PC-9 (cell line): Measurements from ENCODE around the gene MPP2. TPM values are rescaled to one million over a fixed set of nuclear protein-coding genes. Genes with fewer than 3 reads are reported as not detected.

Experiments used
- BruUV-seq: library from RNA; stranded (reverse); fragments of 400-500 nt; replicated peaks from 2 replicates; lab custom pipeline; 2021; lab: Mats Ljungman, UMichigan
- CTCF ChIA-PET: fragments of 300-600 bp; sonication (Branson Sonifier 250); formaldehyde crosslinking; loops from one replicate; lab custom pipeline; 2022; ENCODE audit warnings: antibody characterized with exemption; lab: Charles Lee
- POLR2A ChIA-PET: fragments of 300-600 bp; sonication (Branson Sonifier 250); formaldehyde crosslinking; loops from one replicate; lab custom pipeline; 2022; ENCODE audit warnings: antibody characterized with exemption; ENCODE audit not compliant: unreplicated experiment; lab: Charles Lee
- DNase-seq, 2 experiments: peaks; one replicate each; pipeline versions ENCODE4 v3.0.0 to v3.0.0-alpha.2; 2015 to 2022; ENCODE audit warnings: mixed read lengths in 1 of 2
- H2AFZ ChIP-seq: fragments of 200-600 bp; sonication (generic); 2 replicates; pipeline ENCODE4 v1.8.1; 2017; ENCODE audit warnings: antibody characterized with exemption
- H3F3A ChIP-seq: fragments of 200-600 bp; sonication (generic); 2 replicates; pipeline ENCODE4 v1.8.1; 2017; ENCODE audit warnings: antibody characterized with exemption, mild to moderate bottlenecking, low read depth; ENCODE audit not compliant: insufficient read depth
- H3K27ac ChIP-seq: fragments of 200-600 bp; sonication (generic); 2 replicates; pipeline ENCODE4 v1.6.1; 2016; ENCODE audit warnings: mixed run types
- H3K27me3 ChIP-seq: fragments of 200-600 bp; sonication (generic); 2 replicates; pipeline ENCODE4 v1.6.1; 2016; ENCODE audit warnings: low read depth, mixed run types; ENCODE audit not compliant: insufficient read depth
- H3K36me3 ChIP-seq: fragments of 200-600 bp; sonication (generic); 2 replicates; pipeline ENCODE4 v1.6.1; 2016; ENCODE audit warnings: low read depth, mixed run types
- H3K4me1 ChIP-seq: fragments of 200-600 bp; sonication (generic); replicated peaks from 2 replicates; pipeline ENCODE4 v1.6.1; 2016; ENCODE audit warnings: mixed run types; ENCODE audit not compliant: insufficient read depth
- H3K4me2 ChIP-seq: fragments of 200-600 bp; sonication (generic); 2 replicates; pipeline ENCODE4 v1.6.1; 2017; ENCODE audit warnings: mixed run types
- H3K4me3 ChIP-seq: fragments of 200-600 bp; sonication (generic); 2 replicates; pipeline ENCODE4 v1.6.1; 2016; ENCODE audit warnings: mixed run types
- H3K79me2 ChIP-seq: fragments of 200-600 bp; sonication (generic); 2 replicates; pipeline ENCODE4 v1.6.1; 2017; ENCODE audit warnings: low read depth, mixed run types
- H3K9me2 ChIP-seq: fragments of 200-600 bp; sonication (generic); 2 replicates; pipeline ENCODE4 v1.8.1; 2017; ENCODE audit warnings: mild to moderate bottlenecking; ENCODE audit not compliant: insufficient read depth
- H3K9me3 ChIP-seq: fragments of 200-600 bp; sonication (generic); 2 replicates; pipeline ENCODE4 v1.8.1; 2016; ENCODE audit warnings: low read depth; ENCODE audit not compliant: insufficient read depth
- H4K20me1 ChIP-seq: fragments of 200-600 bp; sonication (generic); 2 replicates; pipeline ENCODE4 v1.8.1; 2017; ENCODE audit not compliant: insufficient read depth
- CTCF ChIP-seq: fragments of 200-600 bp; sonication (generic); conservative IDR thresholded peaks from 2 replicates; pipeline ENCODE4 v1.6.1; 2017; ENCODE audit warnings: mixed run types, antibody characterized with exemption, mild to moderate bottlenecking, moderate library complexity
- EZH2 ChIP-seq: fragments of 200-600 bp; sonication (generic); IDR thresholded peaks from 2 replicates; pipeline ENCODE4 v1.8.0; 2017; ENCODE audit warnings: antibody characterized with exemption, low read depth
- intact Hi-C: fragments of 100-400 bp; cut with micrococcal nuclease; formaldehyde crosslinking; loops from one replicate; pipeline ENCODE4 v1.10.0; 2022; ENCODE audit not compliant: unreplicated experiment
- total RNA-seq: library from RNA; stranded (reverse); gene quantifications from 2 replicates; pipeline ENCODE4 v1.2.3, GENCODE V29; 2021

MPP2 gene
- total RNA-seq, 1 experiment from 2014 or later: 5.6 TPM

DNA sequence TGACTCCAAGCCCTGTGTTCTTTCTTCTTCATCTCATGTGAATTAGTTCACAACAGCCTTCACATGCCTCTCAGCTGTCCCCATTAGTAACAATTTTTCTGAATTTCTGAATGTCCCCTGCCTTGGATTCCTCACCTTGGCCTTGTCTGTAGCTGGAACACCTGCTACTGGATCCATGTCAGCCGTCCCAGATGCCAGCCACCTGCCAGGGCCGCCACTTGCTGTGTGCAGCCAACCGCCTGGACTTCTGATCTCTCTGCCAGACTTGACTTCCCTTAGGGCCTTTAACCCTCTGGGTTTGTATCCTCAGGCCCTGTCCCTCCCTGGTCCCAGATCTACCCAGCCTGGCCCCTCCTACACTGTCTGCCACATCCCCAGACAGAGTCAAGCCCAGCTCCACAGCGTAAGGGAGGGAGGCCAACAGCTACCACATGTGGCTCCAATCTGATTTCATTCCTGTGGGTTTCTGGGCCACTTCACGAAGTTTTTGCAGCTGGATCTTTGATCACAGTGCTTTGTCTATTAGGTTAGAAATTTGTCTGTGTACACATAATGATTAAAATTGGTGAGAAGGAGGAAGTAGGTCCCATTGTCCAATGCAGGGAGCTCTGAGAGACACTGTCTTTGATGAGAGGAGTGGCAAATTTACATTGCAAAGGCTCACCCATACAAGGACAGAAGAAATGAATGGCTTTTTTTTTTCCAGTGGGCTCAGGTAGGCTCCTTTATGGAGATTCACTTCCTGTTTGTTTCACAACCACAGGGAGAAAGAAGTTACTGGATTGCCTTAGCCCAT, 15.3 kb downstream of the MPP2 start:
- no peak for TF ChIP-seq CTCF
- no peak for TF ChIP-seq EZH2
- Histone ChIP-seq H3K27me3 (peaks cover 7% of the 10 kb centered on the region; the same call in 1 of the 2 replicates), H3K36me3 (no peaks in the 10 kb centered on the region), H3K79me2 (no peaks in the 10 kb centered on the region), H3K9me2 (no peaks in the 10 kb centered on the region), H3K4me3 (no peak overlapping the region), H2AFZ (no peak overlapping the region), H3K27ac (no peak overlapping the region), H3K9me3 (no peaks in the 10 kb centered on the region), H3K4me2 (no peak overlapping the region), H3F3A (no peaks in the 10 kb centered on the region), H4K20me1 (no peaks in the 10 kb centered on the region), H3K4me1 (no peaks in the 10 kb centered on the region)
- no TSS peak for BruUV-seq
- POLR2A ChIA-PET: no interaction called here
- CTCF ChIA-PET: interaction anchor here (0.7 kb wide), 1 partner anchor 174 kb away, joined by 3 read pairs; the partner anchor contains the start of gene LSM12
- DNase-seq: no peak
- intact Hi-C loops: no loop called here

DNA sequence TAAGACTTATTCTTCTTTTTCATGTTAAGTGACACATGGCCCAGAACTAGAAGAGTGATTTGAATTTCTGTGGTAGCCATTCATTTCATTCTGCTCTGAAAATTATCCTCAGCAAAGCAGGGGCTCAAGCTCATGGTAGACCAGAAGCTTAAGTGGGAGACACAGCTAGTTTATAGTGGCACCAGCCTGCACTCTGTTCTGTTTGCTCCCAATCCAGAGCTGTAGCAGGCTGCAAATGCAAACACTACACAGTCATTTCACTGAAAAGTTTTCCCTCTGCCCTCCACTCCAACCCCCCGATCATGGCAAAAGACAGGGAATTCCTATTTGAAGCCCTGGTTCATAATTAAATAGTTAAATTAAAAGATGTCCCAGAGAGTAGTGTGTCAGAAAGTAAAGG, 17.1 kb downstream of the MPP2 start:
- H3K9me2 ChIP-seq: no peaks in the 10 kb centered on the region
- ChIA-PET CTCF (no interaction called here), POLR2A (no interaction called here)
- H3K9me3 ChIP-seq: no peaks in the 10 kb centered on the region
- intact Hi-C loops: no loop called here
- H3K4me3 ChIP-seq: no peak overlapping the region
- TF ChIP-seq EZH2 (no peak), CTCF (no peak)
- H3K79me2 ChIP-seq: no peaks in the 10 kb centered on the region
- H3K27me3 ChIP-seq: no peaks in the 10 kb centered on the region
- H3F3A ChIP-seq: no peaks in the 10 kb centered on the region
- no peaks in the 10 kb centered on the region for H3K36me3 ChIP-seq
- H3K27ac ChIP-seq: no peak overlapping the region
- no peaks in the 10 kb centered on the region for H4K20me1 ChIP-seq
- H2AFZ ChIP-seq: no peak overlapping the region
- DNase-seq: no peak
- no peaks in the 10 kb centered on the region for H3K4me1 ChIP-seq
- no peak overlapping the region for H3K4me2 ChIP-seq
- BruUV-seq: no TSS peak

DNA sequence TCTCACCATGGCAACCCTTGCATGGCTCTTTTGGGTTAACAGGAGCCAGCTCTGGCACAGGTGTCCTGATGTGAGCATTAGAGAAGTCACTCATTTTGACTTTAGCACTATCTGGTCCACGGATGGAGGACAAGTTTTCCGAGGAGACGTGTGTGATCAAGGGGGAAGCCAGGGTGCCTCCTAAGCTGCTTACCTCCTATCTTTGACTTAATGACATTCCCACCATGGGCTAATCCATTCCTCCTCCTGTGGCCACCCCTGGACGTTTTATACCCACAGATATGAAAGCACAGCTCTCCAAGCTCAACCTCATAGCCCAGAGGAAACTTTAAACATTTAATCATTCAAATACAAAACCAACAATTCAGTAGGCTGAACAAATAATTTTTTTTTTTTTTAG, 18.8 kb downstream of the MPP2 start:
- Histone ChIP-seq H2AFZ (no peak overlapping the region), H3K36me3 (no peaks in the 10 kb centered on the region), H3F3A (no peaks in the 10 kb centered on the region), H3K27ac (no peak overlapping the region), H3K9me3 (no peaks in the 10 kb centered on the region), H3K79me2 (no peaks in the 10 kb centered on the region), H3K27me3 (no peaks in the 10 kb centered on the region), H3K4me2 (no peak overlapping the region), H3K4me3 (no peak overlapping the region), H4K20me1 (no peaks in the 10 kb centered on the region), H3K4me1 (no peaks in the 10 kb centered on the region), H3K9me2 (no peaks in the 10 kb centered on the region)
- TF ChIP-seq CTCF: no peak
- no peak for TF ChIP-seq EZH2
- POLR2A ChIA-PET: no interaction called here
- DNase-seq: no peak
- BruUV-seq: no TSS peak
- CTCF ChIA-PET: interaction anchor here (0.6 kb wide), 1 partner anchor 31 kb away, joined by 4 read pairs; no protein-coding TSS in a partner anchor
- intact Hi-C loops: no loop called here
